H1 (cell line): Measurements from ENCODE around the gene TOM1L2. TPM values are rescaled to one million over a fixed set of nuclear protein-coding genes. Genes with fewer than 3 reads are reported as not detected.

Experiments
- CTCF ChIA-PET: fragments of 300-600 bp; sonication (Branson Sonifier 250); formaldehyde crosslinking; loops from one replicate; lab custom pipeline; 2021; ENCODE audit not compliant: partially characterized antibody; lab: Charles Lee
- POLR2A ChIA-PET: fragments of 300-600 bp; sonication (Branson Sonifier 250); formaldehyde crosslinking; loops from one replicate; lab custom pipeline; 2021; ENCODE audit warnings: inconsistent platforms; ENCODE audit not compliant: partially characterized antibody; lab: Charles Lee
- DNase-seq, 2 experiments: peaks; one replicate each; pipeline versions ENCODE4 v3.0.0 to v3.0.0-alpha.2; 2010 to 2022; ENCODE audit warnings: low spot score in 2 of 2, low read depth in 1 of 2, mixed read lengths in 1 of 2
- FAIRE-seq: peaks from 2 replicates; lab custom pipeline; 2011; peaks lifted over from hg19 to GRCh38; lab: Jason Lieb, UNC
- H2AFZ ChIP-seq: 2 replicates; pipeline ENCODE4 v1.8.1; 2012; ENCODE audit warnings: low read length, inconsistent platforms
- H2AK5ac ChIP-seq: 2 replicates; pipeline ENCODE4 v1.6.1; 2013; ENCODE audit warnings: low read depth, low read length
- H2BK120ac ChIP-seq: replicated peaks from 2 replicates; pipeline ENCODE3; 2013; ENCODE audit warnings: low read depth, low read length, inconsistent platforms
- H2BK12ac ChIP-seq: 2 replicates; pipeline ENCODE4 v1.6.1; 2013; ENCODE audit warnings: low read depth, low read length
- H2BK15ac ChIP-seq: 2 replicates; pipeline ENCODE4 v1.6.1; 2013; ENCODE audit warnings: low read length
- H2BK20ac ChIP-seq: 2 replicates; pipeline ENCODE4 v1.6.1; 2013; ENCODE audit warnings: low read length
- H2BK5ac ChIP-seq: 2 replicates; pipeline ENCODE4 v1.6.1; 2013; ENCODE audit warnings: low read depth, low read length
- H3K14ac ChIP-seq: 2 replicates; pipeline ENCODE4 v1.6.1; 2013; ENCODE audit warnings: inconsistent platforms; ENCODE audit not compliant: insufficient read length
- H3K18ac ChIP-seq: 2 replicates; pipeline ENCODE4 v1.6.1; 2013; ENCODE audit warnings: low read length; ENCODE audit errors: extremely low read depth
- H3K23ac ChIP-seq: 2 replicates; pipeline ENCODE4 v1.6.1; 2013; ENCODE audit warnings: inconsistent platforms; ENCODE audit not compliant: insufficient read length
- H3K23me2 ChIP-seq: 2 replicates; pipeline ENCODE4 v1.6.1; 2013; ENCODE audit warnings: low read depth, low read length
- H3K27ac ChIP-seq: 2 replicates; pipeline ENCODE4 v1.6.1; 2011; ENCODE audit warnings: low read depth, low read length, inconsistent platforms
- H3K27me3 ChIP-seq, 4 experiments: replicated peaks in 1 of 4; 1 replicate in 1 of 4; 2 replicates in 3 of 4; pipeline versions ENCODE4 v1.6.1 to v1.8.1; 2011 to 2013; ENCODE audit warnings: low read length in 3 of 4, mild to moderate bottlenecking in 3 of 4, inconsistent platforms in 2 of 4, mixed read lengths in 2 of 4, moderate library complexity in 1 of 4; ENCODE audit not compliant: control insufficient read depth in 3 of 4, insufficient read depth in 3 of 4; ENCODE audit errors: extremely low read depth in 1 of 4
- H3K36me3 ChIP-seq, 4 experiments: 2 replicates each; pipeline versions ENCODE4 v1.6.1 to v1.8.1; 2011 to 2013; ENCODE audit warnings: mild to moderate bottlenecking in 4 of 4, low read length in 3 of 4, moderate library complexity in 2 of 4, control low read depth in 1 of 4, inconsistent platforms in 1 of 4; ENCODE audit not compliant: insufficient read depth in 4 of 4, control insufficient read depth in 2 of 4
- H3K4ac ChIP-seq: replicated peaks from 2 replicates; pipeline ENCODE3; 2013; ENCODE audit warnings: low read length, low read depth, mixed read lengths, inconsistent platforms; ENCODE audit not compliant: insufficient read length
- H3K4me1 ChIP-seq, 4 experiments: replicated peaks in 1 of 4; 1 replicate in 1 of 4; 2 replicates in 3 of 4; pipeline versions ENCODE4 v1.6.1 to v1.8.1; 2011 to 2013; ENCODE audit warnings: low read length in 3 of 4, inconsistent platforms in 2 of 4, mixed read lengths in 1 of 4; ENCODE audit not compliant: insufficient read depth in 4 of 4, control insufficient read depth in 3 of 4
- H3K4me2 ChIP-seq, 2 experiments: 2 replicates each; pipeline versions ENCODE4 v1.6.1 to v1.8.1; 2011 to 2013; ENCODE audit warnings: low read depth in 2 of 2, low read length in 2 of 2, control low read depth in 1 of 2, inconsistent platforms in 1 of 2, mild to moderate bottlenecking in 1 of 2; ENCODE audit not compliant: insufficient read depth in 1 of 2
- H3K4me3 ChIP-seq, 4 experiments: fragments of 200-600, 300-600 bp in 1 of 4; sonication (generic), shearing (Covaris generic), sonication (Bioruptor Twin) in 1 of 4; 2 replicates each; pipeline versions ENCODE4 v1.5.1 to v1.8.1; 2011 to 2016; ENCODE audit warnings: low read length in 4 of 4, low read depth in 3 of 4, control low read depth in 2 of 4, inconsistent platforms in 2 of 4, mild to moderate bottlenecking in 2 of 4, mixed read lengths in 1 of 4, moderate library complexity in 1 of 4; ENCODE audit not compliant: insufficient read depth in 2 of 4; ENCODE audit errors: extremely low read depth in 1 of 4
- H3K56ac ChIP-seq: replicated peaks from 2 replicates; pipeline ENCODE3; 2013; ENCODE audit warnings: low read depth, mild to moderate bottlenecking, mixed read lengths, low read length, inconsistent platforms; ENCODE audit not compliant: insufficient read length
- H3K79me1 ChIP-seq: 2 replicates; pipeline ENCODE4 v1.6.1; 2013; ENCODE audit warnings: low read depth, low read length, control low read depth
- H3K79me2 ChIP-seq, 2 experiments: 2 replicates each; pipeline versions ENCODE4 v1.6.1 to v1.8.1; 2012 to 2013; ENCODE audit warnings: low read length in 2 of 2, mild to moderate bottlenecking in 2 of 2, inconsistent platforms in 1 of 2; ENCODE audit not compliant: insufficient read depth in 2 of 2, control insufficient read depth in 1 of 2
- H3K9ac ChIP-seq, 4 experiments: replicated peaks in 1 of 4; 1 replicate in 1 of 4; 2 replicates in 3 of 4; pipeline versions ENCODE4 v1.6.1 to v1.8.1; 2011 to 2013; ENCODE audit warnings: low read depth in 3 of 4, low read length in 3 of 4, control low read depth in 2 of 4, mild to moderate bottlenecking in 2 of 4, moderate library complexity in 2 of 4, inconsistent platforms in 1 of 4; ENCODE audit errors: extremely low read depth in 1 of 4
- H3K9me3 ChIP-seq, 2 experiments: 2 replicates each; pipeline versions ENCODE4 v1.6.1 to v1.8.1; 2012 to 2013; ENCODE audit warnings: mild to moderate bottlenecking in 2 of 2, moderate library complexity in 2 of 2, control low read depth in 1 of 2, inconsistent platforms in 1 of 2, low read depth in 1 of 2, low read length in 1 of 2, mixed read lengths in 1 of 2; ENCODE audit not compliant: insufficient read depth in 2 of 2
- H4K20me1 ChIP-seq, 2 experiments: replicated peaks in 1 of 2; 2 replicates each; pipeline versions ENCODE3 to v1.8.1; 2011 to 2013; ENCODE audit warnings: inconsistent platforms in 2 of 2, low read length in 2 of 2, mild to moderate bottlenecking in 1 of 2; ENCODE audit not compliant: insufficient read depth in 2 of 2, control insufficient read depth in 1 of 2
- H4K5ac ChIP-seq: 2 replicates; pipeline ENCODE4 v1.6.1; 2013; ENCODE audit warnings: low read length, low read depth, mixed read lengths, inconsistent platforms; ENCODE audit not compliant: insufficient read length
- H4K8ac ChIP-seq: 2 replicates; pipeline ENCODE4 v1.8.0; 2013; ENCODE audit warnings: mild to moderate bottlenecking, moderate library complexity, low read length, inconsistent platforms; ENCODE audit not compliant: insufficient read depth; ENCODE audit errors: extremely low read depth
- H4K91ac ChIP-seq: replicated peaks from 2 replicates; pipeline ENCODE3; 2013; ENCODE audit warnings: low read length, mixed read lengths, inconsistent platforms; ENCODE audit not compliant: insufficient read length
- HDAC6 ChIP-seq: IDR thresholded peaks from one replicate; pipeline ENCODE4 v1.7.1; 2012; ENCODE audit warnings: low read depth, mild to moderate bottlenecking, inconsistent platforms, low read length, moderate library complexity
- PHF8 ChIP-seq: fragments of 200-600 bp; sonication (generic); conservative IDR thresholded peaks from 2 replicates; pipeline ENCODE4 v1.7.1; 2012; ENCODE audit warnings: low read depth, mild to moderate bottlenecking, inconsistent platforms, low read length, moderate library complexity
- TAF1 ChIP-seq: IDR thresholded peaks from 2 replicates; pipeline ENCODE4 v1.6.1; 2011; ENCODE audit warnings: mild to moderate bottlenecking, low read depth, low read length
- WGBS, 2 experiments: shearing (Covaris generic) in 1 of 2; methylation state at CpG; one replicate each; pipeline versions ENCODE4 v1.1.6 to v1.1.7; 2013 to 2015; ENCODE audit warnings: low lambda C conversion rate in 2 of 2, mixed read lengths in 2 of 2, inconsistent platforms in 1 of 2, low coverage in 1 of 2, missing lambda C conversion rate in 1 of 2; ENCODE audit not compliant: insufficient replicate concordance in 2 of 2, insufficient coverage in 1 of 2, insufficient read length in 1 of 2; ENCODE audit errors: extremely low coverage in 1 of 2, missing lambda C conversion rate in 1 of 2; 5-methylcytosine and 5-hydroxymethylcytosine counted together
- polyA plus RNA-seq, 7 experiments: library from polyadenylated mRNA; depleted of rRNA in 3 of 7; stranded (reverse) in 5 of 7; unstranded in 2 of 7; fragments of >200 nt in 5 of 7; fragments of 200-250 nt in 2 of 7; gene quantifications; 1 replicate in 5 of 7; 2 replicates in 1 of 7; 4 replicates in 1 of 7; pipeline versions ENCODE4 v1.2.1 to v1.2.3, GENCODE V29; 2011 to 2013; ENCODE audit warnings: missing spikeins in 2 of 7, mixed read lengths in 2 of 7
- total RNA-seq: library from RNA; stranded (reverse); fragmentation: NEBNext Ultra II Directional; extraction: Animal tissue kit (Norgen Biotek cat#: 25700); gene quantifications from 2 replicates; pipeline ENCODE4 v1.2.1, GENCODE V29; 2021

Gene TOM1L2
- total and polyA plus RNA-seq, 2 of the 8 experiments (the other 6 are each of a cell fraction or from before 2014, with no cell fraction given): 2.0 to 3.4 TPM

GRCh38 chr17:17935321-17936271 lies 36.6 kb downstream of the TOM1L2 start:
- H3K4me3 ChIP-seq: no peak overlapping the region
- no peak overlapping the region for H3K4ac ChIP-seq
- no peak overlapping the region for H3K14ac ChIP-seq
- H3K4me2 ChIP-seq: no peak overlapping the region
- no peak overlapping the region for H4K91ac ChIP-seq
- no peak overlapping the region; the same call in 1 of the 2 replicates for H2BK12ac ChIP-seq
- no peak overlapping the region for H3K23ac ChIP-seq
- H3K9ac ChIP-seq: no peak overlapping the region
- H3K56ac ChIP-seq: no peak overlapping the region
- H3K9me3 ChIP-seq: no peaks in the 10 kb centered on the region
- no peak overlapping the region for H4K5ac ChIP-seq
- no peak overlapping the region for H2BK120ac ChIP-seq
- DNase-seq (no peak), FAIRE-seq (no peak)
- H3K79me1 ChIP-seq: no peaks in the 10 kb centered on the region
- no peak overlapping the region for H2BK5ac ChIP-seq
- no peaks in the 10 kb centered on the region for H3K23me2 ChIP-seq
- 0 out of 7 replicates have a peak, but pooled peaks cover 0 to 2% (median 0%) of the 10 kb centered on the region in 4 experiments for H3K27me3 ChIP-seq
- H3K27ac ChIP-seq: no peak overlapping the region
- H4K20me1 ChIP-seq: no peaks in the 10 kb centered on the region
- no peak overlapping the region for H2AFZ ChIP-seq
- no peaks in the 10 kb centered on the region for H3K36me3 ChIP-seq
- no peak overlapping the region for H2BK20ac ChIP-seq
- H3K18ac ChIP-seq: no peak overlapping the region
- TF ChIP-seq HDAC6: no peak
- no peak for TF ChIP-seq TAF1
- TF ChIP-seq PHF8: no peak
- TF ChIP-seq, all 59 proteins: peak for 0
- POLR2A ChIA-PET: interaction anchor here (1.1 to 1.7 kb wide), 3 partner anchors 9 to 23 kb away, joined by 3 to 4 read pairs (median 4); no protein-coding TSS in a partner anchor
- no peak overlapping the region for H4K8ac ChIP-seq
- CTCF ChIA-PET: interaction anchor here (0.6 to 2.3 kb wide), 16 partner anchors 9 to 124 kb away, joined by 3 to 13 read pairs (median 3); no protein-coding TSS in a partner anchor
- no peaks in the 10 kb centered on the region for H3K4me1 ChIP-seq
- no peak overlapping the region for H2BK15ac ChIP-seq
- no peak overlapping the region; the same call in 1 of the 2 replicates for H2AK5ac ChIP-seq
- WGBS, 2 experiments: 84% methylated on average over 6 of the region's 6 CpGs; no CpG with 5 or more reads in 1 of the 2 experiments
- H3K79me2 ChIP-seq: no peaks in the 10 kb centered on the region
